AG20443 (cell line): ENCODE data around the gene DOCK11.
"Not testable (repeated sequence)": the region's sequence is repeated elsewhere in the genome, so short reads cannot be mapped to it uniquely, and the experiment has no call there.

Experiments
- DNase-seq: peaks from one replicate; pipeline ENCODE4 v3.0.0; 2012; ENCODE audit warnings: low spot score, mixed read lengths

The DOCK11 gene

GRCh38 chrX:118694638-118695037 lies 199.0 kb downstream of the DOCK11 start:
- DNase-seq = no peak

- peak; percentile 8 for DNase-seq
Measured at GRCh38 chrX:118698516-118699170, 203.0 kb downstream of the DOCK11 start.

GRCh38 chrX:118702741-118703140 lies 207.1 kb downstream of the DOCK11 start:
- no peak for DNase-seq

- no peak for DNase-seq
Measured at GRCh38 chrX:118706681-118707080, 211.1 kb downstream of the DOCK11 start.

- DNase-seq = no peak
Measured at GRCh38 chrX:118714521-118714920, 218.9 kb downstream of the DOCK11 start.

GRCh38 chrX:118715917-118716316 lies 220.3 kb downstream of the DOCK11 start:
- DNase-seq = not testable (repeated sequence)

GRCh38 chrX:118716833-118717232 lies 221.2 kb downstream of the DOCK11 start:
- not testable (repeated sequence) for DNase-seq

- no peak for DNase-seq
Measured at GRCh38 chrX:118717678-118718391, 222.2 kb downstream of the DOCK11 start.

GRCh38 chrX:118718737-118719136 lies 223.1 kb downstream of the DOCK11 start:
- no peak for DNase-seq

GRCh38 chrX:118720058-118720707 lies 224.6 kb downstream of the DOCK11 start:
- DNase-seq = no peak

GRCh38 chrX:118723376-118723775 lies 227.8 kb downstream of the DOCK11 start:
- DNase-seq = no peak

GRCh38 chrX:118724365-118724764 lies 228.8 kb downstream of the DOCK11 start:
- DNase-seq = no peak

- DNase-seq = no peak
Measured at GRCh38 chrX:118724775-118725174, 229.2 kb downstream of the DOCK11 start.

GRCh38 chrX:118726396-118726795 lies 230.8 kb downstream of the DOCK11 start:
- DNase-seq = no peak

GRCh38 chrX:118726887-118727685 lies 231.5 kb downstream of the DOCK11 start, which contains the start of gene IL13RA1:
Gene IL13RA1 (plus strand): TSS chrX:118727606. CDS start chrX:118727639, 33 bp downstream.
- peak; percentile 89 for DNase-seq

GRCh38 chrX:118727686-118728339 lies 232.2 kb downstream of the DOCK11 start:
- DNase-seq = peak; percentile 52

- no peak for DNase-seq
Measured at GRCh38 chrX:118729042-118729652, 233.5 kb downstream of the DOCK11 start.

GRCh38 chrX:118730500-118731247 lies 235.1 kb downstream of the DOCK11 start:
- DNase-seq = peak; percentile 25

GRCh38 chrX:118732551-118732950 lies 236.9 kb downstream of the DOCK11 start:
- not testable (repeated sequence) for DNase-seq

- no peak for DNase-seq
Measured at GRCh38 chrX:118734909-118735308, 239.3 kb downstream of the DOCK11 start.
